GM21447 (cell line): ENCODE results near the gene FCHSD2.

Experiments
- ATAC-seq: cut with Tn5 transposase; IDR thresholded peaks from one replicate; pipeline ENCODE4 v1.9.1; 2021; ENCODE audit not compliant: unreplicated experiment

The FCHSD2 gene

DNA sequence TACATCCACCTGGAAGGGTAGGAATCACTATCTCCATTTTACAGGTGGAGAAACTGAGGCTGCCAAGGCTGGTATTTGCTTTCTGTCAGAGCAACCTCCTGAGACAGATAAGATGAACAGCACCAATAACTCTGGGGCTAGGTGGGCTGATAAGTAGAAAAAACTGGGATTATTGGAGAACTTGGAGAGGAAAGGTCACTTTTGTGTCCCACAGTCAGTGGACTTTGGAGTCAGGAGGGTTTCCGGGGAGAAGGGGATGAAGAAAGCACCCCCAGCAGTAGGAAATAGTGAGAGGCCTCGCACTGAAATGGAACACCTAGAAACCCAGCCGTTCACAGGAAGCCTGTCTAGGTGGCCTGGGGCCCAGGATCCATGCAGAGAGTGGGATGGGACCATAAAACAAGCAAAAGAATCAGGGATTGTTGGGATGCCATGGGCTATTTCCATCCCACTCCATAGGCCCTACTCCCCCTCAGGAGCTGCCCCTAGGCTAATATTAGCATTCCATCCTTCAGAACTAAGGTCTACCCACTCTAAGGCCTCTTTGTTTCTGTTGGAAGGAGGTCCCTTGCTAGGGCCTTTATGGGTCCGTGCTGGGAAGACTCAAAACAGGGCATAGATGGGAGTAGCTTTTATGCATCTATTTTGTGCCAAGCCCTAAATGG lies 31.0 kb upstream of the FCHSD2 start:
- ATAC-seq: no peak

DNA sequence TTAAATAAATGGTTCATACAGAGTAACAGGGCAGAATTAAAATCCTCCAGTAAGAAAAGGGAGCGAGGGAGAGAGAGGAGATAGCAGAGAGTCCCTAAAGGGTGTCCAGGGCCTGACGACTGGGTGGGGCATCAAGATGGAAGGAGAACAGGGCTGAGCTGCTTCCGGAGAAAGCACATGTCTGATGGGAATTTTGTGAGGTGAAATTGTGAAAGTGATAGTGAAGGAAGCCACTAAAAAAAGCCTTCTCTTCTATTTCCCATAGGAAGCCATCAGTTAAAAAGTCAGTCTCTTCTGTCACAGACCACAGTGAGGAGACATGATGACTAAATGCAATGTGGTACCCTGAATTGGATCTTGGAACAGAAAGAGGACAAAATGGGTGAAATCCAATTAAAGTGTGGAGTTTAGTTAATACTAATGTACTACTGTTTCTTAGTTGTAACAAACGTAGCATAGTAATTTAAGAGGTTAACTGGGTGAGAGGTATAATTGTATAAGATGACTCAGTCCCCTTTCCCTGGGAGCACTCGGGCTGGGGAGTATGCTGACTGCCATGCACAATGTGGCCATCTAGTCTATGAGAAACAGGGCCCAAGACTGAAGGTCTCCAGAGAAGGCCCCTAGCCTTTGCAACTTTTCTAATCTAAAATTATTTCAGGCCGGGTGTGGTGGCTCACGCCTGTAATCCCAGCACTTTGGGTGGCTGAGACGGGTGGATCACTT lies 29.5 kb upstream of the FCHSD2 start:
- ATAC-seq: no peak

DNA sequence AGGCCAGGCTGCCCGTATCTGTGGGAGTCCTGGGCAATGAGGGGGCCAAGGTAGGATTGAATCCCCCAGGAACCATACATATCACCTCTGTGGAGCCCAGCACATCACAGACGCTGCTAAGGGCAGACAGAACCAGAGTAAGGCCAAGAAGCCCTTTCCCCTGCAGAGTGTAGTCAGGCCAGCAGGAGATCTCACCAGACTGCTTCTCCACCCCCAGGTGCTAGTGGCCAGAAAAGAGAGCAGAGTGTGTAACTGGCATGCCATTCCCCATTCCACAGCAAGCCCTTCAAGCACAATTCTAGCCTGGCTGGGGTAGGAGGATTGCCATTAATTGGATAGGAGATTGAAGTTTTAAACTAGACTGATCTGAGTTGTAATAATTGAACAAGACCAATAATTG lies 28.0 kb upstream of the FCHSD2 start:
- ATAC-seq: no peak

DNA sequence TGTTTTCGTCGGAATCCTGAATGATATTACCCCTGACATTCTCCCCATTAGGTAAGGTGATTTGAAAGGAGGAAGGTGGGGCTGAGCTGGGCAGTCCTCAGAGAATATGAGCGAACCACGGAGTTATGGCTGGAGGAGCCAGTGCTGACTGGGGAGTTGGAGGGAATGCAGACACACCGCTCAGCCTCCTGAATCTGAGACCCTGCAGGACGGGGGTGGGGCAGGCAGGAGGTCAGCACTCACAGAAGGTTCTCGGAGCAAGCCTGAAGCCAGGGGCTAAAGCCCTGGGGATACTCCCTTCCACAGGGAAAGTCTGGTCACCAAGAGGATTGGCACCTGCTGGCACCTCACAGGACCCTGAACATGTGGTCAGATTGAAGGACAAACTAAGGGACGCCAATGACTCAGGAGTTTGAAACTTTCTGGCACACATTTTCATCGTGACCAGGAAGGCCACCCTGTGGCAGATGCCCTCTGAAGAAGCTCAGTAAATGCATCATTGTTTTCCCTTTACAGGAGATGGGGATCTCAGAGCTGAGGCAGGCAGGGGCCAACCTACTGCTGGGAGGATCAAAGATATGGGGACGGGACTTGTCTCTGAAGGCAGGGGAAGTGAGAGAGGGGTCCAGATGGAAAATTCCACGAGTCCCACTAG lies 26.9 kb upstream of the FCHSD2 start:
- ATAC-seq: no peak

DNA sequence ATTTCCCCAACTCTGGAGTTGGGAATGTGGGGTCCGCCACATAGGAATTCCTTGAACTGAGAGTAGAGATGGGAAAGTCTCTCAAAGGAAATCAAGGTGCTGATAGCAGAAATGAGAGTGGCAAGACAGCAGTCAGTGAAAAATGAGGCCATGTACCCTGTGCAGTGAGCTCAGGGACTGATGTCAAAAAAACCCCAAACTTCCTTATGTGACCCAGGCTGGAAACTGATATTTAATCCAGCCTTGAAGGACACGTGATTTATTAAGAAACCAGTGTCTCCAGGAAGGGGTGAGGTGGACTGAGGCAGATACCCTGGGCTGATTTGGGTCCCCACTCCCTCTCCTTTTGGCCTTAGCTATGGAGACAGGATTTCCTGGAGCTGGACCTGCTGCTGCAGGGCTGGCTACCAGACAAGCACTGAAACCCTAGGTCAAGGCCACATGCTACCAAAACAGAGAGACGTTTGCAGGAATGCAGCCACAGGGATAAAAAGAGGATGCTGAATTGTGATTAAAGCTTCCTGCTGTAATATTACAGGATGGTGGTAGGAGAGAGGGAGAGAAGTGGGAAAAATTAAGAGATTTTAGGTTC lies 25.3 kb upstream of the FCHSD2 start:
- ATAC-seq: no peak

DNA sequence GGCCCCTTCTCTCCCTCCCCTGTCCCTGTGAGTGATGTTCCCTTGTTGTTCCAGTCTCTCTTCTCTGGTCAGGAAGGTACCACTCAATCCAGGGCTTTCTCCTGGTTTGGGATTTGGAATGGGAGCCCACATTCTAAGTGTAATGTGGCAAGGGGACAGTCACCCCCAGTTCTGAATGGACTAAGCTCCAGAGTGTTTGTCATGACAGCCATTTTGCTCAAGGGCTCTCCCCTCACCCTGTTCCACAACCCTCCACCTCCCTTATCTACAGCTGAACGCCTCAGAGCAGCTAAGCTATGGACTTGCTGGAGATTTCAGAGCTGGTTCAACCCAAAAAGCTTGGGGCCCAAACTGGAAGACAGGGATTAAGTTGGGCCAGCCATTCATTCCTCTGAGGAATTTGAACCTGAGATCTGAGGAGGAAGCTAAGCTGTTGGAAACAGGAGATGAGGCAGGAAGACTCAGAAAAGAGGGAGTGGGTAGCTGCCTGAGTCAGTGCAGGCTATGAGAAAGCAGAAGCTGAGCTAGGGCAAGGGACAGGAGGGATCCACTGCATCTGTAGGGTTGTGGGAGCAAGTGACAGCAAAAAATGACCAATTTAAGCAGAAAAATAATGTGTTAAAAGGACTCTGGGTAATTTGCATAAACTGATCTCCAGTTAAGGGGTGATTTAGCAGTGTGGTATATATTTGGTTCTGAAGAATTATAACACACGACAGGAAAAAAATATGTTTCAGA lies 22.9 kb upstream of the FCHSD2 start:
- ATAC-seq: no peak

DNA sequence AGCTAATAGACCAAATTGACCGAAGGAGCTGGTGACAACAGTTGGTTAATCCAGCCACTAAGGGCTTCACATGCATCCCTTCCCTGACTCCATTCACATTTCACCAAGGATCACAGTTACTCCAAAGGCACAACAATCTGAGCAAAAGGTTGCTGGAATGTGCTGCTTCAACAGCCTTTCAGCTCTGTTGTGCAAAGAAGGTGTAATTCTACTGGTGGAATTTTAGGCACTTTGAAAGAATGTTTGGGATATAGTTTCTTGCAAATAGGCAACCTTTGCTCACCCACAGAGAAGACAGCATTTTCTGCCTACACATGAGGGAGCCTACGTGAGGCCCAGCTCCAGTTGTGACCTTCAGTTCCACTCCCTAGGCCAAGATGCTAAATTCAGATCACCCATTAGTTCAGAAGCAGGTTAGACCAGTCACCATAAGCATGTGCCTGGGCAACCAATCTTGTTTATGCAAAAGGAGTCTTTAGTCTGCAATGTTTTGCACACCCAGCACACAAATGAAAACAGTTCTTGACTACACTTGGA lies 21.6 kb upstream of the FCHSD2 start:
- no peak for ATAC-seq

DNA sequence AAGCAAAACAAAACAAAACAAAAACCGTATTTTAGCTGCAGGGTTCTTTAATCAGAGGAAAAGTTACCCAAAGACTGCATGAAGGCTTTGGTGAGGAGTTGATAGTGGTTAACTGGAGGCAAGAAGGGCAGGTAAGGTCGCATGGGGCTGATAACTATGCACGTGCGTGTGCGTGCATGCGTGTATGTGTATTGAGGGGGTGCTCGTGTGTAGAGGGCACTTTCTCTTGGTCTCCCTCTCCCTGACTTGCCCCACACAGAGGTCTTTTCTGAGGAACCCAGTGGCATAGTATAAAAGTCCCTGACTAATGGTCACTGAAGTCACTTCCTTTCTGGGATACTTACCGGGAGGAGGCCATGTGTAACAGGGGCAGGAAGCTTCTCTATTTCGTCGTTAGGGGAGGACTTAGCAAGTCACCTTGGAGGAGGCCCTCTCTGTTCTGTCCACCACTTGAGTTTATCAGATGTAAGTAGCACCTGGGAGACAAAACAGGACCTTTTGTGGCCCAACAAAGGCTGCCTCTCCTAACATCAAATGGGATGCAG lies 20.1 kb upstream of the FCHSD2 start:
- no peak for ATAC-seq

DNA sequence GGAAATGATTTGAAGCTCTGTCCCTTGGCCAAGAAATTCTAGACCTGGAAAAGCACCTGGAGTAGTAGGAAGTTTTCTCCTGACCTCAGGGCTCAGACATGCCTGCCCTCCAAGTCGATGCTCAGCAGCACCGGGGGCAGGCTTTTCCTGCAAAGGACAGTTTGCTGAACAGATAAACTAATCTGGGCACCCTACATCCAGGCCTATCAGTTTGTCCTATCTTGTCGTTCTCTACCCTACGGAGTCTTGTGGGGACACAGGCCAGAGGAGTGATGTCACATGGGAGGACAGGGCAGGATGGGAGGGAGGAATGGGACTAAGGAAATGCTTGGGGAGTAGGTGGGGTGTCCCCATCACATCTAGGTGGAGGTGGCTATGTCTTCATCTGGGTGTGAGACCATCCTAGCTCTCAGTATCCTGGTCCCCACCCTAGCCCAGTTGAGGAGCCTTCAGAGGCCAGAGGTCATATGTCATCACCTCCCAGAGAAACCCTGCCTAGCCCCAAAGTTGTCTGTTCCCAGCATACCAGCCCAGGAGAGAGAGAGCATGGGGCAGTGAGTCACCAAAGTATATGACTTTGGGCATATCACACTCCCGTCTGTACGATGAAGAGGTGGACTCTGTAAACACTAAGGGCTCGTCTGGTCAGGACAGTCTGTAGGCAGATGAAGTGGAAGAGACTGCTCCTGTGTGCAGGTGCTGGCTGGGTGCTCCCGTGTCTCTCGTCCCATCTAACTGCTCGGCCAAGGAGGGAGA lies 18.1 kb upstream of the FCHSD2 start:
- ATAC-seq: no peak

DNA sequence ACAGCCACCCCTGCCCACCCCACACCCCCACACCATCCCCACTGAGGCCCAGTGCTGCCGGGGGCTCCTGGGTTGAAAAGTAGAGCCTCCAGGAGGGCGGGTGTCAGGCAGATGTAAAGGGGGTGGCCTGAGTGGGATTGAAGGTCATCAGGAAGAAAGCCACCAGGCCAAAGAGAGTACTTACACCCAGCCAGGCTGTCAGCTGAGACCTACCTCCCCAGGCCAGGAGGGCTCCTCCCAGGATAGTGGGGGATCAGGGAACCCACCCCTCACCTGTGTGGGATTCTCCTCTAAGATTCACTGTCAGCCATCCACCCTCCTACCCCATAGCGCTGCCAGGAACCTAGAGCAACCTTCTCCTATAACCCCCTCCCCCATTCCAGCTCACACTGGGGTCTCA lies 17.2 kb upstream of the FCHSD2 start:
- ATAC-seq: no peak

DNA sequence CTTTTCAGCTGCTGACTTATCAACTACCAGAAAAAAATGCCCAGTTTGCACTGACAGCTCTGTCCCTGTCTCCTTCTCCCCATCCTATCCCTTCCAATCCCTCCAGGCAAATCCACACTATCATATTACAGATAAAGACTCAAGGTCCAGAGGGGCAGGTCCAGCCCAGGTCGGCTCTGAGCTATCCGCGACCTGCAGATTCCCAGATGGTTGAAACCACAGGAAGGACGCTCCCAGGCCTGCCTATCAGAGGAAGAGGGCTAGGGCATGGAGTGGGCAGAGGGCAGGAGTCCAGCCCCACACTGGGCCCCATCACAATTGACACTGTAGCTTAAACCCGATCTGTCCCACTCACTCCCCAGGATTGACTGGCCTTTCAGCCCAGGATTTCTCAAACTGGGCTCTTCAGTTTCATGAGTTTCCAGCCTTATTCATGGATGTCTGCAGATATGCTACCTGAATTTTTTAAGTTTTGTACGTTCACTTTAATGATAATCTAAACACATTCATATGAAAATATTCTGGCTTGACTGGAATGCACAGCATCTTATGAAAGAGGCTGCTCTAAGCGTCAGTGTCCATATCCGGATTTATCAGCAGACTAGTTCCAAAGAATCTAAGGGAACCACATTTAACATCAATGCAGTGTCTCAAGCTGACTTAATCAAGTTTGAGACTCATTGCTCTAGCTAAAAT lies 16.4 kb upstream of the FCHSD2 start:
- no peak for ATAC-seq

DNA sequence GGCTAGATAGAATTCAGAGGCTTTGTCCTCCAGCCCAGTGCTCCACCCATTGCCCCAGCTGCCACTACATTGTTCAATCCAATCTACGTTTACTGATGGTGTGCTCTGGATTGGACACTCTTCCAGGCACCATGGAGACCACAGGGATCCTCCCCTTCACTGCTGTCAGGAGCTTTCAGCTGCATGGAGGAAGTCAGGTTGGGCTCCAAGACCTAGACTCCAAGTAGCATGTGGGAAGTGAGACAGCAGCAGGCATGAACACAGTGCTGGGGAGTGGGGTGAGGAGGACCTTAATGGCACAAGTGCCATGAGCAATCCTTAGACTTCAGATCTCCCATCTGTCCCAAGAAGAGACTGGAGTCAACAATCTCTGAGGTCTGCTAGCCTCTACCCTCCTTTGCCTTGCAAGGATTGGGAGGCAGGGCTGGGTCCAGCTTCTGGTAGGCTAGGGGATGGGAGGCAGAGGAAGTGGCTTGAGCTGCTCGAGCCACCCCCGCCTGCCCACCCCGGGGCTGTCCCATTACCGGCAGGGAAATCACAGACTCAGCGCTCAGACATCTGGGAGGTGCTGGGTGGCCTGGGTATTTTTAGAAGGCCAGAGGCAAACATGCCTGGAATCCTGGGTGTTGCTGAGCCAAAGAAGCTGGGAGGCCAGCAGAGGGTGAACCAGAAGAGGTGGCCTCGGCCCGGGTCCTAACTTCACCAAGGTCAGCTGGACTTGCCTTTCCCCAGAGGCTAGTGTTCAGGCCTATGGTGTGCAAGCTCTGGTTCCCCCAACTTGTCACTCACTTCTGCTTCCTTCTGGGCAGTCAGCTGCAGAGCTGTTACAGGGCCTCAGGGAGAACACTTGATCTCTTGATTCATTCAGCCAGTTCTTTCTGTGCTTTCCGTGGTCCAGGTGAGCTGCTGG lies 15.2 kb upstream of the FCHSD2 start:
- peak; percentile 35 for ATAC-seq

DNA sequence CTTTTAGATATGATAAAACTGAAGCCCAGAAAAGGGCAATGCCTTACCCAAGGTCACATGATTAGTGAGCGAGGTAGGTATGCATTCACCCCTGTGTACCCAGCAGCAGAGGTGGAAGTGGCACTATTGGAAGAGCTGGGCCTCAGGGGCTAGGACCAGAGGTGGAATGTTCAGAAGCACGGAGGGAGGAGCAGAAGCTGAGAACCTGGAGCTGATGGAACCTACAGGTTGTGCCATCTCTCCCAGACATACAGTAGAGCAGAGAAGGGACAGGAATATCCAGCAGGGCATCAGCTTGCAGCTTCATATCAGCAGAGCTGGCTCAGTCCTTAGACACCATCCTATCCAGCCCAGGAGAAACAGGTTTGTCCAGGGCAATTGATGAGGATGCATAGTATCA lies 14.6 kb upstream of the FCHSD2 start:
- ATAC-seq: no peak

DNA sequence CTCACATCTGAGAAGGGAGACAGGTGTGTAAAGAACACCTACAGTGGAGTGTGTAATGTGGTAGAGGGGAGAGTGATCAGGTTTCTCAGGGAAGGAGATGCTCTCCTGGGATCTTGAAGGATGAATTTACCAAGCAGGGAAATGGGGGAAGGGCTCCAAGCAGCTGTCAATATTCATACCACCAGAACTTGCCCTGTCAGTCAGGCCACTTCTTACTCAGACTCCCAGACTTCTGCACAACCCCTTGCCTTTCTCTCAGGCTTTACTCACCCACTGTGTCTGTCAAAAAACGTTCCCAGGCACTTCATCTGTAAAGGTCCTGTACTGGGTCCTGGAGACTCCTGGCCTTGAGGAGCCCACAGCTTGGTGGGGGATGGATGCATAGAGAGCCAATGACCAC lies 14.0 kb upstream of the FCHSD2 start:
- ATAC-seq: no peak

DNA sequence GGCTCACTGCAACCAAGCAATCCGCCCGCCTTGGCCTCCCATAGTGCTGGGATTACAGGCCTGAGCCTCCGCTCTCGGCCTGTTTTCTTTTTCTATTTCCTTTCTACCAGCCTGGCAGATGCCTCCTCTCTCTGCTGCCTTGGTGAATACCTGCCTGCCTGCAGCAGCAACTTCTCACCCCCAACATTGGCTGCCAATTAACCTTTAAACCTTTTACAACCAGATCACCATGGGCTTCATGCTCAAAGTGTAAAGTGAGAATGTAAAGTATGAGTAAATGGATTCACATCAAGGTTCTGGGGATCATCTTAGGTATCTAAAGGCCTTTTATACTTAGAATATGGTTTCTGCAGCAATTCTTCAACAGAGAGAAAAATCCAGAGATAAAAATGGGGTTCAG lies 13.0 kb upstream of the FCHSD2 start:
- ATAC-seq: no peak

DNA sequence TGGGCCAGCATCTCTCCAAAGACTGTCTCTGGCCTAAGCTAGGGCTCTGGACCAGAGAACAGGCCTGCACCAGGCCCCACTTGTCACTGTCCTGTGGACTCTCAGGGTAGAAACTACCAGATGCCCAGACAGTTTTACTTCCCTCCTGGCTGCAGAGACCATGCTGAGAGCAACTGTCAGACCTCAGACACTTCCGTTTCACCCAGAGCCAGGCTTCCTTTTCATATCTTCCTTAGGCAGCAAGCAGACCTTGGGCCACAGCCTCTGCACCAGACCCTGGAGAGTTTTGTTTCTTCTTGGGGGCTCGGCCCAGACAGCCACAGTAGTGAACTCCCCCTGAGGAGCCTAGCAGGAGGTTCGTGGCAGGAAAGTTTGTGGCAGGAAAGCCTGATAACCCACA lies 12.1 kb upstream of the FCHSD2 start:
- ATAC-seq: peak; percentile 45

DNA sequence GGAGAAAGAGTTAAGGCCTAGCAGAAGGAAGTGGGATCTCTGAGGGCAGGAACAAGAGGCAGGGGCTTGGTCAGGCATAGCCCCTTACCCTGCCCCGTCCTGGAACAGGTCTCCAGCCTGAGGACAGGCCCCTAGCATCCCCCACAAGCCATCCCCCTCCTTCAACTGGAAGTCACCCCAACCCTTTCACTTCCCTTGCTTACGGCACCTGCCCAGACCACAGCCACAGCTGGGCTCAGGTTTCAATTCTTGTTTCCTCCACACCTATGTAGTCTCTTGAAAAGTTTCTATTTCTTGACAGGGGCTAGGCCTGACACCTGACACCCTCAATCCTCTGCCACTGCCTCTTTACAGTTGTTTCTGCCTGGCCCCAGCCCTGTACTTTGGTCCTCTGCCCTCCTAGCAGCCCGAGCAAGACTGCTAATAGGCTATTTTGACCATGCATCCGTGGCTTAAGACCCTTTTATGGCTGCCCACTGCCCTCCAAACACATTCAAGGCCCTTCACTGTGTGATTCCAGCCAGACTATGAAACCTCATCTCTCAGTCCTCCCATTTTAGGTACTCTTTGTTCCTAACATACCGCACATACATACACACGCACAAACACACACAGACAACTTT lies 10.9 kb upstream of the FCHSD2 start:
- peak; percentile 59 for ATAC-seq
